22Rv1 (cell line): ENCODE results near the gene THPO.

Experiments
- H3K27ac ChIP-seq: fragments of 450-650 bp; 2 replicates; pipeline ENCODE4 v1.5.1; 2017
- CTCF ChIP-seq: fragments of 450-650 bp; IDR thresholded peaks from 2 replicates; pipeline ENCODE4 v1.5.1; 2017; ENCODE audit warnings: mild to moderate bottlenecking
- ZFX ChIP-seq: fragments of 450-650 bp; IDR thresholded peaks from 2 replicates; pipeline ENCODE4 v1.6.1; 2017; ENCODE audit warnings: antibody characterized with exemption, borderline replicate concordance

The THPO gene

GRCh38 chr3:184373422-184373821, 4.6 kb downstream of the THPO start:
- TF ChIP-seq CTCF (no peak), ZFX (no peak)
- no peak overlapping the region for H3K27ac ChIP-seq

GRCh38 chr3:184372911-184373310, 5.1 kb downstream of the THPO start:
- no peak for TF ChIP-seq CTCF
- TF ChIP-seq ZFX = no peak
- no peak overlapping the region for H3K27ac ChIP-seq

GRCh38 chr3:184372296-184372821, 5.6 kb downstream of the THPO start:
- TF ChIP-seq CTCF = no peak

GRCh38 chr3:184371570-184372018, 6.4 kb downstream of the THPO start:
- TF ChIP-seq ZFX (no peak), CTCF (peak; percentile 97)
- no peak overlapping the region for H3K27ac ChIP-seq

More at GRCh38 chr3:184372296-184372821, 5.6 kb downstream of the THPO start:
- no peak overlapping the region for H3K27ac ChIP-seq

- TF ChIP-seq ZFX (no peak), CTCF (no peak)
- peak overlapping the region; percentile 34 for H3K27ac ChIP-seq
Measured at GRCh38 chr3:184368586-184369183, 9.3 kb downstream of the THPO start.

- TF ChIP-seq CTCF (no peak), ZFX (no peak)
- peak overlapping the region; percentile 34; the same call in 1 of the 2 replicates for H3K27ac ChIP-seq
Measured at GRCh38 chr3:184368116-184368515, 9.9 kb downstream of the THPO start.

- peak overlapping the region; percentile 34 for H3K27ac ChIP-seq
- no peak for TF ChIP-seq CTCF
- no peak for TF ChIP-seq ZFX
Measured at GRCh38 chr3:184366619-184367289, 11.3 kb downstream of the THPO start.
